ENCODE data around the gene NR1D1. TPM values are rescaled to one million over a fixed set of nuclear protein-coding genes. Genes with fewer than 3 reads are reported as not detected.

Gene NR1D1
- total RNA-seq (2022; extraction: Qiagen RNA extraction; ENCODE audit: low read depth) = 8.6 to 11.3 TPM (median 10.7 TPM) in 5 replicates

GRCh38 chr17:40100419-40100668 lies at the start of gene NR1D1:
NR1D1 (minus strand) TSS chr17:40100589; CDS start chr17:40100094, 495 bp downstream.

GRCh38 chr17:40121181-40122135 lies 21.1 kb upstream of the NR1D1 start, which contains the start of gene MSL1:
MSL1 (plus strand) TSS chr17:40121971; CDS start chr17:40122613, 642 bp downstream.

GRCh38 chr17:40062329-40063186 lies 37.8 kb downstream of the NR1D1 start, which contains the start of gene THRA:
THRA (plus strand) TSS chr17:40062965; CDS start chr17:40074489, 11,524 bp downstream.

Other genes with a start within 250 kb of the NR1D1 start
- not detected in 5 replicates for gene IKZF3, start 236.3 kb downstream of the NR1D1 start, total RNA-seq (2022; extraction: Qiagen RNA extraction; ENCODE audit: low read depth)
- gene ZPBP2, start 232.4 kb downstream of the NR1D1 start, total RNA-seq (2022; extraction: Qiagen RNA extraction; ENCODE audit: low read depth) = not detected in 5 replicates
- 1.6 to 3.1 TPM (median 2.4 TPM) in 5 replicates for gene GSDMB, start 182.0 kb downstream of the NR1D1 start, total RNA-seq (2022; extraction: Qiagen RNA extraction; ENCODE audit: low read depth)
- gene ORMDL3, start 173.0 kb downstream of the NR1D1 start, total RNA-seq (2022; extraction: Qiagen RNA extraction; ENCODE audit: low read depth) = 36.6 to 48.2 TPM (median 41.9 TPM) in 5 replicates
- not detected in 5 replicates for gene LRRC3C, start 172.9 kb downstream of the NR1D1 start, total RNA-seq (2022; extraction: Qiagen RNA extraction; ENCODE audit: low read depth)
- not detected in 5 replicates for gene GSDMA, start 137.6 kb downstream of the NR1D1 start, total RNA-seq (2022; extraction: Qiagen RNA extraction; ENCODE audit: low read depth)
- gene PSMD3, start 119.8 kb downstream of the NR1D1 start, total RNA-seq (2022; extraction: Qiagen RNA extraction; ENCODE audit: low read depth) = 150 to 178 TPM (median 172 TPM) in 5 replicates
- gene CSF3, start 85.1 kb downstream of the NR1D1 start, total RNA-seq (2022; extraction: Qiagen RNA extraction; ENCODE audit: low read depth) = 0.16 to 0.69 TPM (median 0.48 TPM) in 5 replicates
- 45.6 to 57.3 TPM (median 54.6 TPM) in 5 replicates for gene MED24, start 46.2 kb downstream of the NR1D1 start, total RNA-seq (2022; extraction: Qiagen RNA extraction; ENCODE audit: low read depth)
- gene THRA, start 37.6 kb downstream of the NR1D1 start, total RNA-seq (2022; extraction: Qiagen RNA extraction; ENCODE audit: low read depth) = 17.8 to 25.3 TPM (median 23.9 TPM) in 5 replicates
- gene MSL1, start 21.4 kb upstream of the NR1D1 start, total RNA-seq (2022; extraction: Qiagen RNA extraction; ENCODE audit: low read depth) = 53.1 to 64.7 TPM (median 63.2 TPM) in 5 replicates
- gene CASC3, start 39.9 kb upstream of the NR1D1 start, total RNA-seq (2022; extraction: Qiagen RNA extraction; ENCODE audit: low read depth) = 42.3 to 46.0 TPM (median 44.3 TPM) in 5 replicates
- 2.4 to 3.4 TPM (median 2.7 TPM) in 5 replicates for gene RAPGEFL1, start 76.9 kb upstream of the NR1D1 start, total RNA-seq (2022; extraction: Qiagen RNA extraction; ENCODE audit: low read depth)
- gene WIPF2, start 118.7 kb upstream of the NR1D1 start, total RNA-seq (2022; extraction: Qiagen RNA extraction; ENCODE audit: low read depth) = 18.7 to 22.2 TPM (median 20.2 TPM) in 5 replicates
- gene CDC6, start 187.3 kb upstream of the NR1D1 start, total RNA-seq (2022; extraction: Qiagen RNA extraction; ENCODE audit: low read depth) = 50.0 to 54.4 TPM (median 52.5 TPM) in 5 replicates
- gene RARA, start 208.6 kb upstream of the NR1D1 start, total RNA-seq (2022; extraction: Qiagen RNA extraction; ENCODE audit: low read depth) = 37.5 to 48.7 TPM (median 40.9 TPM) in 5 replicates

Measured in A549 treated with GW870086 at 1 μM for 4 hours (cell line).